Stimulated activated naive CD4-positive, alpha-beta T cell treated with Interleukin-2 at 50 U/mL for 16 hours (primary cell): ENCODE results near the gene ZFYVE21.
"Not testable (repeated sequence)": the region's sequence is repeated elsewhere in the genome, so short reads cannot be mapped to it uniquely, and the experiment has no call there.

Experiments
- DNase-seq: peaks from one replicate; lab custom pipeline; 2025; lab: John Stamatoyannopoulos, UW

ZFYVE21 gene

GRCh38 chr14:103715052-103716000 is at the start of gene ZFYVE21, which contains the start of gene XRCC3:
TSS of gene ZFYVE21 (plus strand) at chr14:103715810. CDS start at chr14:103715842, 32 bp downstream.
TSS of gene XRCC3 (minus strand) at chr14:103715451. CDS start at chr14:103711087, 4,364 bp downstream.
- peak; percentile 99 for DNase-seq

DNA sequence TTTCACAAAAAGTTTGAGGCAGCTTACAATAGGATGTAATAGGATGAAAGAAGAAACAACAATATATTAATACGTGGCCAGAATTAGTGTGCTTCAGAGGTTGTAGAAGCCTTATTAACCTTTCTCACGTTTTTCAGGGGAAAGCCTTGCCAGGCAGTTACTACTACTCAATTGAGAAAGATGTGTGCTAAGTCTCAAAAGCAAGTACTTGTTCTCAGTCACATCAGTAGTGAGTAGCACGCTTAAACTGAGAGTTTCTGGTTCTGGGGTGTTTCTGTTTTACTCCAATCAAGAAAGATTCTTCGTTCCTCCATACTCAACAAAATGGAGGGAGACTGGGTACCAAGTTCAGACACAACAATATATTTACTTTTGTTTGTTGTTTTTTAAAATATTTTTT is 47.9 kb upstream of the ZFYVE21 start:
- DNase-seq: no peak

DNA sequence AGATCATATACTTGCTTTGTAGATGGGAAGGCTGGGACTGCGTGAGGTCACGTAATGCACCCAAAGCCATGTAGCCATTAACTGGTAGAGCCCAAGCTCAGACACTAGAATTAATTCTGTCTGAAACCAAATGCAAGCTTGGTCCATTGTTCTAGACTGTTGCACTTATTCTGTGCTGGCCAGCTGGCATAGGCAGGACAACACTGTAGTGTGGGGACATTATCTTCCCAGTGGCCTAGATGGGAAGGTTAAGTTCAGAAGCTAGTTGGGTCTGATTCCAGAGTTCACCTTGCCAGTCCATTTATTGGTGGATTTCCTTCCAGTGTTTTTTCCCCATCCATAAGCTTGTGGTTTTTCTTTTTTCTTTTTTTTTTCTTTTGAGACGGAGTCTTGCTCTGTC is 47.5 kb upstream of the ZFYVE21 start:
- DNase-seq: no peak

GRCh38 chr14:103669370-103669769 is 46.2 kb upstream of the ZFYVE21 start:
- DNase-seq: no peak

DNA sequence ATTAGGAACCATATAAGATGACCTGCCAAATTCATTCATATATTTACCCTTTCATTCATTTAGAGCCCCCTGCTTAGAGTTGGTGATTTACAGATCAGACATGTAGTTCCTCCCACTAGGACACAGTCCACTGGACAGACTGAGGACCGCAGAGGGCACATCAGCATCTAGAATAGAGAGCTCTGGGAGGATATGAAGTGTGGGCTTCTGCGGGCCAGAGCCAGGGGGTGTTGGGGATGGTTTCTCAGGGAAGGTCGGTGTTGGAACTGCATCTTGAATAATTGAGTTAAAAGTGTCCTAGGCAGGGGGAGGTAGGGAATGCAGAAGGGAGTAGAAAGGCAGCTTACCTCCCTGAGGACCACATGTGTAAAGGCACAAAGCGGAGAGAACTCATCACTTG is 43.7 kb upstream of the ZFYVE21 start:
- no peak for DNase-seq

GRCh38 chr14:103675957-103676356 is 39.7 kb upstream of the ZFYVE21 start:
- no peak for DNase-seq

DNA sequence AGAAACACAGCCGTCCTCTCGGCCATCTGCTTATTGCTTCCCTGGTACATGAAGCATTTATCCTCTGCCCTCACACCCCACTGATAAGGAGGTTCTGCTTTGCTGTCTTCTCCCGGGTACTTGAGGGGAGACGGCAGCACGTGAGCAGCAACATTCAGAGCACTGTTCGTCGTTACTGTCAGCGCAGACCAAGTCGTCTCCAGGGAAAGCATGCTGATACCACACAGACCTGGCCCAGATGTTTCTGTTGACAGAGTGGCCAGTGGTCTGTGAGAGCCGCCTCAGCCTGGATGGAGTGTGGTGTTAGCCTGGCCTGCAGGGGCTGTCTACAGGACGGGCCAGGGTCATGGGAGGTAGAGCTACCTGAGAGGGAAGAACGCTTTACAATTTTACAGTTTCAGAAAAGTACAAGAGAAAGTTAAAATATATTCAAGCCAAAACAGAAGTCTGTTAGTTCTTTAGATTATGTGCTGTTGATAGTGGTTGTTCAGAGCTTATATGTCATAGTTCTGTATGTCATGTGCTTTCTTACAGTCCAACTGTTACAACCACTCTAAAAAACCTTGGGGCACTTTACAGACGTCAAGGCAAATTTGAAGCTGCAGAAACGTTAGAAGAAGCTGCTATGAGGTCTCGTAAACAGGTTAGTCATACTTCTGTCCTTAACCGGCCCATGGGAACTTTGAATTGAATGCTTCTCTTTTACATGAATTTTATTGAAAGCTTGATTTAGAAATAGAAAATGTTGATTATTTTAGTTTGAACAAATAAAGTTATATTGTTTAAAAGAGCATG is 38.5 kb upstream of the ZFYVE21 start:
- no peak for DNase-seq

GRCh38 chr14:103679351-103679750 is 36.3 kb upstream of the ZFYVE21 start:
- DNase-seq: peak; percentile 6

GRCh38 chr14:103680491-103681231 is 34.9 kb upstream of the ZFYVE21 start:
- no peak for DNase-seq

DNA sequence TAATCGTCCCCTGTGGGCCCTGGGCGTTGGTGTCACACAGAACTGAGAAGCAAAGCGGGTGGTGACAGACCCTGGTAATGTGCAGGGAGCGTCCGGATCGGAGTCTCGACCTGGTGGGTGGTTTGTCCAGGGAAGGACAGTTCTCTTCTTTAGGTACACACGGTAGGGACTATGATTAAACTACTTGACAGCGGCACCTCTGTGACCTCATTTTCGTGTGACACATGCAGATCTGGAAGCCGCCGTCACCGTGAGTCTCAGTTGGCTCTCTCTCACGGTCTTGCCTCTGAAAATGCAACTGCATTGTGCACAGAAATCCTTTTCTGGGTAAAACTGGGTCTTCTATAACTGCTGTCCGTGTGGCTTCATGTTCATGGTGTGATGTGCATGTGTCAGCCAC is 32.5 kb upstream of the ZFYVE21 start:
- DNase-seq: no peak

GRCh38 chr14:103684471-103684870 is 31.1 kb upstream of the ZFYVE21 start:
- DNase-seq: no peak

- no peak for DNase-seq
Observed at GRCh38 chr14:103684871-103685270, 30.7 kb upstream of the ZFYVE21 start.

GRCh38 chr14:103685276-103686211 is 30.1 kb upstream of the ZFYVE21 start:
- no peak for DNase-seq

DNA sequence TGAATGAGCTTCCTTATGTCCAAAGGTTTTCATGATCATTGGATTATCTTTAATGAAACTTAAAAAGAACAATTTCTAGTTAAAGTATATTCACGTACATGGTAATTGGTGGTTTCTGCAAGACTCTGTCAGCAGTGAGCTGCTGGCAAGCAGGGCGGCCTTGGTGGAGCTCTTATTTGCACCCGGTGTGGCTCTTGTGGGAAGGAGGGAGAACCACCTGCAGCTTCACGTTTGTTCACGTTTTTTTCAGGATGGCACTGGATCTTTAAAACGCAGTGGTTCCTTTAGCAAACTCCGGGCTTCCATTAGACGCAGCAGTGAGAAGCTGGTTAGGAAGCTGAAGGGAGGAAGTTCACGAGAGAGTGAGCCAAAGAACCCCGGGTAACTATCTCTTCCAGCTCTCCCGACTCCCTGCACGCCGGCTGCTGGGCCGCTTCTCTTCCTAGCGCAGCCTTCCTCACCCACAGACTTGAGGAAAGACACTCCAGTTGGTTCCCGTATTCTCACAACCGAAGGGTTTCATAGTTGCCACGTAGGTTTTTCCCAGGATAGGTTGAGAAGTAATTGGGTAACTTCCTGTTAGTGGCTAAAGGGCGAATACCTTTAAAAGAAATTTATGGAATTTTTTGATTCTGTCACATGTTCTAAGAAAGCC is 28.7 kb upstream of the ZFYVE21 start:
- DNase-seq: no peak

GRCh38 chr14:103687712-103688111 is 27.9 kb upstream of the ZFYVE21 start:
- DNase-seq: no peak

GRCh38 chr14:103688441-103688840 is 27.2 kb upstream of the ZFYVE21 start:
- no peak for DNase-seq

- DNase-seq: no peak
Observed at GRCh38 chr14:103688906-103689902, 26.4 kb upstream of the ZFYVE21 start.

DNA sequence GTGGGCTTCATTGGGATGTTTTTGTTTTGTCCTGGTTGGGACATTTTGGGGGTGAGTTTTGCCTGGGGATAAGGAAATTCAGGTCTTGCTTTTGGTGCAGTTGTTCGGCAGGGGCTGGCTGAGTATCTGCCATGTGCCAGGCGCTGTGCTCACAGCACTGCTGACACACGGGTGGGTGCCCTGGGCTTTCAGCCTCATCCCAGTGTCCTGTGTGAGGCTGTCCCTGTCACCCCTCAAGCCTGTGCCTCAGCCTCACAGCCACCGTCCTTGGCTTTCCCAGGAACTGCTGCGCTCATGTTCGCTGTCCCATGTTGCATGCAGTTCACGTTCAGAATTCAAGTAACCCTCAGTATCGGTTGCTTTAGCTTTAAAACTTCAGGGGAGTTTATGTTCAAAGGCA is 25.3 kb upstream of the ZFYVE21 start:
- DNase-seq: no peak

DNA sequence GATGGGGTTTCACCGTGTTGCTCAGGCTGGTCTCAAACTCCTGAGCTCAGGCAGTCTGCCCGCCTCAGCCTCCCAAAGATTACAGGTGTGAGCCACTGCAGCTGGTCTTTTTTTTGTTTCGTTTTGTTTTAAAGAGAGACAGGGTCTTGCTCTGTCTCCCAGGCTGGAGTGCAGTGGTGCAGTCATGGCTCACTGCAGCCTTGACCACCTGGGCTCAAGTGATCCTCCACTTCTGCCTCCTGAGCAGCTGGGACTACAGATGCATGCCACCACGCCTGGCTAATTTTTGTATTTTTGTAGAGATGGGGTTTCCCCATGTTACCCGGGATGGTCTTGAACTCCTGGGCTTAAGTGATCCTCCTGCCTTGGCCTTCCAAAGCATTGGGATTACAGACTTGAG is 24.0 kb upstream of the ZFYVE21 start:
- DNase-seq: not testable (repeated sequence)
